Hepatocyte (in vitro differentiated cells): ENCODE data around the gene THSD4.

Experiments used
- CTCF ChIP-seq: fragments of 200-600 bp; sonication (generic); IDR thresholded peaks from 2 replicates; pipeline ENCODE4 v1.5.1; 2016; ENCODE audit warnings: antibody characterized with exemption, mild to moderate bottlenecking; ENCODE audit not compliant: poor library complexity
- EZH2 ChIP-seq: fragments of 200-600 bp; sonication (generic); IDR thresholded peaks from 2 replicates; pipeline ENCODE4 v1.6.1; 2016; ENCODE audit warnings: antibody characterized with exemption, mild to moderate bottlenecking, borderline replicate concordance
- EZH2phosphoT487 ChIP-seq: fragments of 200-600 bp; sonication (generic); IDR thresholded peaks from one replicate; pipeline ENCODE4 v1.6.1; 2018; ENCODE audit warnings: antibody characterized with exemption, mild to moderate bottlenecking, low read depth, moderate library complexity; ENCODE audit not compliant: unreplicated experiment, severe bottlenecking

DNA sequence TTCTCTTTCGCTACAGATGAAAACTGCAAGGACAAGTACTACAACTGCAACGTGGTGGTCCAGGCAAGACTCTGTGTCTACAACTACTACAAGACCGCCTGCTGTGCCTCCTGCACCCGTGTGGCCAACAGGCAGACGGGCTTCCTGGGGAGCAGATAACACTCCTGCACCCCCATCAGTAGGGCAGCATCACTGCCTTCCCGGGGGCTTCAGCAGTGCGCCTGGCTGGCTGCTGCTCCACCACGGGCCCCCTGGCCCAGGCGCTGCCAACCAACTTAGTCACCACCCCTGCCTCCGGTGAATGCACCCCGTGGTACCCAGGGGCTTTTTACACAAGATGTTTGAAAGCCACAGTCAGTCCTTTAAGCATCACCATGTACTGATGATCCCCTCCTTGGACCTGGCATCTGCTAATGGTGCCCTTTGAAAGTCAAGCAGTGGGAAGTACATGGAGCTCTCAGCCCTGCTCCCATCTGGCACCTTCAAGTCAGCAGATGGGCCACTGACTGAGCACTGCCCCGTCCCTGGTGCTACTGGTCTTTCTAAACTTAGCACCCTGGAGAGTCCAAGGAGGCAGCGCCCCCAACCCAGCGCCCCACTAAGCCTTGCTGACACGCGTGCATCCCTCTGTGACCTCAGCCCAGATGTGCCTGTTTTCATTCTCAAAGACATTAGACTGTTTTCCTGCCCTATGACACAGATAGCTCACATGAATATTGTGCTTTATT lies 662.1 kb downstream of the THSD4 start:
- TF ChIP-seq CTCF (no peak), EZH2 (no peak), EZH2phosphoT487 (no peak)
